ENCODE data around the gene PACSIN3. TPM values are rescaled to one million over a fixed set of nuclear protein-coding genes. Genes with fewer than 3 reads are reported as not detected.

The PACSIN3 gene
- total and polyA plus RNA-seq, 2 of the 13 experiments (the other 11 are each of a cell fraction or from before 2014, with no cell fraction given) = 47.9 to 93.3 TPM

GRCh38 chr11:47186700-47187695 lies 764 bp upstream of the PACSIN3 start (continued):
- TF ChIP-seq ZNF878 (CRISPR knock-in tag; IDR thresholded peaks at IDR 0.05) (no peak), NPAS2 (CRISPR knock-in tag; IDR thresholded peaks at IDR 0.05; ENCODE audit: borderline replicate concordance) (no peak), SOX6 (IDR thresholded peaks at IDR 0.05) (no peak), SOX6 (CRISPR knock-in tag; IDR thresholded peaks at IDR 0.05) (no peak), ZNF3 (CRISPR knock-in tag; IDR thresholded peaks at IDR 0.05) (no peak), ZNF790 (CRISPR knock-in tag; IDR thresholded peaks at IDR 0.05; ENCODE audit: borderline replicate concordance) (no peak), RNF2 (conservative IDR thresholded peaks at IDR 0.05; ENCODE audit: low read depth) (no peak), KMT2A (CRISPR knock-in tag; IDR thresholded peaks at IDR 0.05) (peak; percentile 38; the same call in 1 of the 2 replicates), SP140L (CRISPR knock-in tag; IDR thresholded peaks at IDR 0.05; ENCODE audit: borderline replicate concordance) (no peak), ARNTL (CRISPR knock-in tag; IDR thresholded peaks at IDR 0.05) (no peak), THAP9 (CRISPR knock-in tag; IDR thresholded peaks at IDR 0.05; ENCODE audit: borderline replicate concordance) (peak; percentile 25; the same call in 1 of the 2 replicates)
- TF ChIP-seq, protein P1, sequence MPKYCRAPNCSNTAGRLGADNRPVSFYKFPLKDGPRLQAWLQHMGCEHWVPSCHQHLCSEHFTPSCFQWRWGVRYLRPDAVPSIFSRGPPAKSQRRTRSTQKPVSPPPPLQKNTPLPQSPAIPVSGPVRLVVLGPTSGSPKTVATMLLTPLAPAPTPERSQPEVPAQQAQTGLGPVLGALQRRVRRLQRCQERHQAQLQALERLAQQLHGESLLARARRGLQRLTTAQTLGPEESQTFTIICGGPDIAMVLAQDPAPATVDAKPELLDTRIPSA (CRISPR knock-in tag; IDR thresholded peaks at IDR 0.05; ENCODE audit: borderline replicate concordance) = no peak
- TF ChIP-seq, protein P2, sequence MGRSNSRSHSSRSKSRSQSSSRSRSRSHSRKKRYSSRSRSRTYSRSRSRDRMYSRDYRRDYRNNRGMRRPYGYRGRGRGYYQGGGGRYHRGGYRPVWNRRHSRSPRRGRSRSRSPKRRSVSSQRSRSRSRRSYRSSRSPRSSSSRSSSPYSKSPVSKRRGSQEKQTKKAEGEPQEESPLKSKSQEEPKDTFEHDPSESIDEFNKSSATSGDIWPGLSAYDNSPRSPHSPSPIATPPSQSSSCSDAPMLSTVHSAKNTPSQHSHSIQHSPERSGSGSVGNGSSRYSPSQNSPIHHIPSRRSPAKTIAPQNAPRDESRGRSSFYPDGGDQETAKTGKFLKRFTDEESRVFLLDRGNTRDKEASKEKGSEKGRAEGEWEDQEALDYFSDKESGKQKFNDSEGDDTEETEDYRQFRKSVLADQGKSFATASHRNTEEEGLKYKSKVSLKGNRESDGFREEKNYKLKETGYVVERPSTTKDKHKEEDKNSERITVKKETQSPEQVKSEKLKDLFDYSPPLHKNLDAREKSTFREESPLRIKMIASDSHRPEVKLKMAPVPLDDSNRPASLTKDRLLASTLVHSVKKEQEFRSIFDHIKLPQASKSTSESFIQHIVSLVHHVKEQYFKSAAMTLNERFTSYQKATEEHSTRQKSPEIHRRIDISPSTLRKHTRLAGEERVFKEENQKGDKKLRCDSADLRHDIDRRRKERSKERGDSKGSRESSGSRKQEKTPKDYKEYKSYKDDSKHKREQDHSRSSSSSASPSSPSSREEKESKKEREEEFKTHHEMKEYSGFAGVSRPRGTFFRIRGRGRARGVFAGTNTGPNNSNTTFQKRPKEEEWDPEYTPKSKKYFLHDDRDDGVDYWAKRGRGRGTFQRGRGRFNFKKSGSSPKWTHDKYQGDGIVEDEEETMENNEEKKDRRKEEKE (IDR thresholded peaks at IDR 0.05) = no peak
- TF ChIP-seq, protein P3, sequence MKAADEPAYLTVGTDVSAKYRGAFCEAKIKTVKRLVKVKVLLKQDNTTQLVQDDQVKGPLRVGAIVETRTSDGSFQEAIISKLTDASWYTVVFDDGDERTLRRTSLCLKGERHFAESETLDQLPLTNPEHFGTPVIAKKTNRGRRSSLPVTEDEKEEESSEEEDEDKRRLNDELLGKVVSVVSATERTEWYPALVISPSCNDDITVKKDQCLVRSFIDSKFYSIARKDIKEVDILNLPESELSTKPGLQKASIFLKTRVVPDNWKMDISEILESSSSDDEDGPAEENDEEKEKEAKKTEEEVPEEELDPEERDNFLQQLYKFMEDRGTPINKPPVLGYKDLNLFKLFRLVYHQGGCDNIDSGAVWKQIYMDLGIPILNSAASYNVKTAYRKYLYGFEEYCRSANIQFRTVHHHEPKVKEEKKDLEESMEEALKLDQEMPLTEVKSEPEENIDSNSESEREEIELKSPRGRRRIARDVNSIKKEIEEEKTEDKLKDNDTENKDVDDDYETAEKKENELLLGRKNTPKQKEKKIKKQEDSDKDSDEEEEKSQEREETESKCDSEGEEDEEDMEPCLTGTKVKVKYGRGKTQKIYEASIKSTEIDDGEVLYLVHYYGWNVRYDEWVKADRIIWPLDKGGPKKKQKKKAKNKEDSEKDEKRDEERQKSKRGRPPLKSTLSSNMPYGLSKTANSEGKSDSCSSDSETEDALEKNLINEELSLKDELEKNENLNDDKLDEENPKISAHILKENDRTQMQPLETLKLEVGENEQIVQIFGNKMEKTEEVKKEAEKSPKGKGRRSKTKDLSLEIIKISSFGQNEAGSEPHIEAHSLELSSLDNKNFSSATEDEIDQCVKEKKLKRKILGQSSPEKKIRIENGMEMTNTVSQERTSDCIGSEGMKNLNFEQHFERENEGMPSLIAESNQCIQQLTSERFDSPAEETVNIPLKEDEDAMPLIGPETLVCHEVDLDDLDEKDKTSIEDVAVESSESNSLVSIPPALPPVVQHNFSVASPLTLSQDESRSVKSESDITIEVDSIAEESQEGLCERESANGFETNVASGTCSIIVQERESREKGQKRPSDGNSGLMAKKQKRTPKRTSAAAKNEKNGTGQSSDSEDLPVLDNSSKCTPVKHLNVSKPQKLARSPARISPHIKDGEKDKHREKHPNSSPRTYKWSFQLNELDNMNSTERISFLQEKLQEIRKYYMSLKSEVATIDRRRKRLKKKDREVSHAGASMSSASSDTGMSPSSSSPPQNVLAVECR (CRISPR knock-in tag; IDR thresholded peaks at IDR 0.05; ENCODE audit: borderline replicate concordance) = peak; percentile 39; the same call in 1 of the 2 replicates
- TF ChIP-seq, protein P4, sequence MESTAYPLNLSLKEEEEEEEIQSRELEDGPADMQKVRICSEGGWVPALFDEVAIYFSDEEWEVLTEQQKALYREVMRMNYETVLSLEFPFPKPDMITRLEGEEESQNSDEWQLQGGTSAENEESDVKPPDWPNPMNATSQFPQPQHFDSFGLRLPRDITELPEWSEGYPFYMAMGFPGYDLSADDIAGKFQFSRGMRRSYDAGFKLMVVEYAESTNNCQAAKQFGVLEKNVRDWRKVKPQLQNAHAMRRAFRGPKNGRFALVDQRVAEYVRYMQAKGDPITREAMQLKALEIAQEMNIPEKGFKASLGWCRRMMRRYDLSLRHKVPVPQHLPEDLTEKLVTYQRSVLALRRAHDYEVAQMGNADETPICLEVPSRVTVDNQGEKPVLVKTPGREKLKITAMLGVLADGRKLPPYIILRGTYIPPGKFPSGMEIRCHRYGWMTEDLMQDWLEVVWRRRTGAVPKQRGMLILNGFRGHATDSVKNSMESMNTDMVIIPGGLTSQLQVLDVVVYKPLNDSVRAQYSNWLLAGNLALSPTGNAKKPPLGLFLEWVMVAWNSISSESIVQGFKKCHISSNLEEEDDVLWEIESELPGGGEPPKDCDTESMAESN (CRISPR knock-in tag; conservative IDR thresholded peaks at IDR 0.05) = no peak
